DOHH2 (cell line): ENCODE results near the gene RGCC.

Experiments
- H3F3A ChIP-seq: fragments of 200-600 bp; sonication (generic), shearing (Covaris generic); 2 replicates; pipeline ENCODE4 v1.6.0; 2016; ENCODE audit warnings: antibody characterized with exemption, mild to moderate bottlenecking; ENCODE audit not compliant: control insufficient read depth, insufficient read depth
- H3K27ac ChIP-seq: fragments of 200-600 bp; sonication (generic); 2 replicates; pipeline ENCODE4 v1.5.1; 2014; ENCODE audit warnings: low read depth, mild to moderate bottlenecking, low read length, moderate library complexity
- H3K27me3 ChIP-seq: fragments of 200-600 bp; sonication (generic); 2 replicates; pipeline ENCODE4 v1.6.1; 2014; ENCODE audit warnings: mild to moderate bottlenecking, low read length, mixed read lengths; ENCODE audit not compliant: control insufficient read depth
- H3K36me3 ChIP-seq: fragments of 200-600 bp; sonication (generic); 2 replicates; pipeline ENCODE4 v1.6.1; 2014; ENCODE audit warnings: mild to moderate bottlenecking, low read length, moderate library complexity, mixed read lengths; ENCODE audit not compliant: control insufficient read depth
- H3K4me1 ChIP-seq: fragments of 200-600 bp; sonication (generic); 2 replicates; pipeline ENCODE4 v1.6.1; 2014; ENCODE audit warnings: mild to moderate bottlenecking, low read length, mixed read lengths; ENCODE audit not compliant: control insufficient read depth
- H3K4me2 ChIP-seq: fragments of 200-600 bp; sonication (generic); 2 replicates; pipeline ENCODE4 v1.6.0; 2014; ENCODE audit warnings: mild to moderate bottlenecking, low read length, moderate library complexity
- H3K4me3 ChIP-seq: fragments of 200-600 bp; sonication (generic); 2 replicates; pipeline ENCODE4 v1.5.1; 2014; ENCODE audit warnings: mild to moderate bottlenecking, low read length, mixed read lengths
- H3K79me2 ChIP-seq: fragments of 200-600 bp; sonication (generic); 2 replicates; pipeline ENCODE4 v1.6.1; 2014; ENCODE audit warnings: mild to moderate bottlenecking, low read length, mixed read lengths; ENCODE audit not compliant: control insufficient read depth
- H3K9me2 ChIP-seq: fragments of 200-600 bp; sonication (generic); replicated peaks from 2 replicates; pipeline ENCODE4 v1.6.1; 2014; ENCODE audit warnings: mild to moderate bottlenecking, low read length, mixed read lengths; ENCODE audit not compliant: control insufficient read depth
- H3K9me3 ChIP-seq: fragments of 200-600 bp; sonication (generic); 2 replicates; pipeline ENCODE4 v1.6.1; 2014; ENCODE audit warnings: antibody characterized with exemption, low read length, mixed read lengths; ENCODE audit not compliant: control insufficient read depth, insufficient read depth
- H4K20me1 ChIP-seq: fragments of 200-600 bp; sonication (generic); 2 replicates; pipeline ENCODE4 v1.6.0; 2014; ENCODE audit warnings: low read depth, mild to moderate bottlenecking, antibody characterized with exemption, low read length, moderate library complexity; ENCODE audit not compliant: control insufficient read depth, insufficient read depth
- EZH2phosphoT487 ChIP-seq: fragments of 200-600 bp; sonication (generic); IDR thresholded peaks from 2 replicates; pipeline ENCODE4 v1.6.1; 2017; ENCODE audit warnings: borderline replicate concordance, mild to moderate bottlenecking, antibody characterized with exemption, low read length, moderate library complexity, mixed read lengths
- TF ChIP-seq, protein P1 (sequence below): fragments of 200-600 bp; sonication (generic); IDR thresholded peaks from one replicate; pipeline ENCODE4 v1.5.1; 2014; ENCODE audit warnings: antibody characterized with exemption, mild to moderate bottlenecking, low read depth, low read length; ENCODE audit not compliant: poor library complexity, severe bottlenecking

RGCC gene

DNA sequence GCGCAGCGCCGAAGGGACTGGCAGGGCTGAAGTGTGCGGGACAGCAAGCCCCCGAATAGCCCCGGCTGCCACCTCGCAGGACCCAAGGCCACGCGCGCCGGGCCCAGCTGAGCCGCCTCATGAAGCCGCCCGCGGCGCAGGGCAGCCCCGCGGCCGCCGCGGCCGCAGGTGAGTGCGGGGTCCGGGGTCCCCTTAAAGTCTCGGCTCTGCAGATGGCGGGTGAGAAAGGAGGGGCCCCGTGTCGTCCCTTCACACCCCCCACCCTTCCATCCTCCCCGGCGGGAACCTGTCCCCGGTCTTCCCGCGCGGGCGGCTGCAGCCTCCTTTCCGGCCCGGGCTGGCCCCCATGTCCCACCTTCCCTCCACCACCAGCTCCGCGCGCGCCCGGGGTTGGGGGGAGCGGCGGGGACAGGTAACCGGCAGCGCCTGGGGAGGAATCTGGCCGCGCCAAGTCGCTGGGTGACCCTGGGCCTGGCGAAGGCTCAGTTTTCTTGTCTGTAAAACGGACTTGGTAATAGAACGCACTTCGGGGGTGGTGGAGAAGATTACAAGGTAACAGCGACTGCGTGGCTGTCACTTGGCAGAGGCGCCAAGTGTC lies 338 bp downstream of the RGCC start:
- Histone ChIP-seq H3K27ac (peak overlapping the region; percentile 94), H3K27me3 (peaks cover 18% of the 10 kb centered on the region), H3K4me1 (peaks cover 48% of the 10 kb centered on the region), H4K20me1 (no peaks in the 10 kb centered on the region), H3K4me3 (peak overlapping the region; percentile 87), H3K4me2 (peak overlapping the region; percentile 94), H3K79me2 (peaks cover 44% of the 10 kb centered on the region), H3K36me3 (peaks cover 48% of the 10 kb centered on the region), H3K9me3 (no peaks in the 10 kb centered on the region), H3F3A (peaks cover 34% of the 10 kb centered on the region), H3K9me2 (no peaks in the 10 kb centered on the region)
- no peak for TF ChIP-seq EZH2phosphoT487
- TF ChIP-seq, protein P1, sequence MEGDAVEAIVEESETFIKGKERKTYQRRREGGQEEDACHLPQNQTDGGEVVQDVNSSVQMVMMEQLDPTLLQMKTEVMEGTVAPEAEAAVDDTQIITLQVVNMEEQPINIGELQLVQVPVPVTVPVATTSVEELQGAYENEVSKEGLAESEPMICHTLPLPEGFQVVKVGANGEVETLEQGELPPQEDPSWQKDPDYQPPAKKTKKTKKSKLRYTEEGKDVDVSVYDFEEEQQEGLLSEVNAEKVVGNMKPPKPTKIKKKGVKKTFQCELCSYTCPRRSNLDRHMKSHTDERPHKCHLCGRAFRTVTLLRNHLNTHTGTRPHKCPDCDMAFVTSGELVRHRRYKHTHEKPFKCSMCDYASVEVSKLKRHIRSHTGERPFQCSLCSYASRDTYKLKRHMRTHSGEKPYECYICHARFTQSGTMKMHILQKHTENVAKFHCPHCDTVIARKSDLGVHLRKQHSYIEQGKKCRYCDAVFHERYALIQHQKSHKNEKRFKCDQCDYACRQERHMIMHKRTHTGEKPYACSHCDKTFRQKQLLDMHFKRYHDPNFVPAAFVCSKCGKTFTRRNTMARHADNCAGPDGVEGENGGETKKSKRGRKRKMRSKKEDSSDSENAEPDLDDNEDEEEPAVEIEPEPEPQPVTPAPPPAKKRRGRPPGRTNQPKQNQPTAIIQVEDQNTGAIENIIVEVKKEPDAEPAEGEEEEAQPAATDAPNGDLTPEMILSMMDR, result no peak

DNA sequence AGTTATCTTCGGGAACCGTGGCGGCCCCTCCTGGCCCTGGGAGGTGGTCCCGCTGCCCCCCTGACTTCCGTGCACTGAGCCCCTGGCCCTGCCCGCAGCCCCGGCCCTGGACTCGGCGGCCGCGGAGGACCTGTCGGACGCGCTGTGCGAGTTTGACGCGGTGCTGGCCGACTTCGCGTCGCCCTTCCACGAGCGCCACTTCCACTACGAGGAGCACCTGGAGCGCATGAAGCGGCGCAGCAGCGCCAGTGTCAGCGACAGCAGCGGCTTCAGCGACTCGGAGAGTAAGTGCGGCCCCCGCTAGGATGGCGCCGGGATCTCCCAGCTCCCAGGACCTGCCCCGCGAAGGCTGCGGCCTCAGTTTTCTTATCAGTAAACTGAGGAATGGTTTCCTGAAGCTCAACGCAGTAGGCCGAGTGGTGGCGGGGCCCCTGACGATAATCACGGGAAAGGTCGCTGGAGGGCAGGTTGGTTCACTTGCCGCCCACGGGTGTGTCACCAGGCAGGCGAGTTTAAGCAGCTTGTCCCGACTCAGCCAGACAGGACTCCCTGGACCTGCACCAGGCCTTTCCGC lies 924 bp downstream of the RGCC start:
- peaks cover 54% of the 10 kb centered on the region for H3K36me3 ChIP-seq
- TF ChIP-seq, protein P1, result no peak
- peak overlapping the region; percentile 87 for H3K4me3 ChIP-seq
- H3K79me2 ChIP-seq, result peaks cover 49% of the 10 kb centered on the region
- peak overlapping the region; percentile 94 for H3K4me2 ChIP-seq
- peak overlapping the region; percentile 94 for H3K27ac ChIP-seq
- peaks cover 39% of the 10 kb centered on the region for H3F3A ChIP-seq
- peaks cover 18% of the 10 kb centered on the region for H3K27me3 ChIP-seq
- H3K9me2 ChIP-seq, result no peaks in the 10 kb centered on the region
- H3K9me3 ChIP-seq, result no peaks in the 10 kb centered on the region
- peaks cover 54% of the 10 kb centered on the region for H3K4me1 ChIP-seq
- H4K20me1 ChIP-seq, result no peaks in the 10 kb centered on the region

DNA sequence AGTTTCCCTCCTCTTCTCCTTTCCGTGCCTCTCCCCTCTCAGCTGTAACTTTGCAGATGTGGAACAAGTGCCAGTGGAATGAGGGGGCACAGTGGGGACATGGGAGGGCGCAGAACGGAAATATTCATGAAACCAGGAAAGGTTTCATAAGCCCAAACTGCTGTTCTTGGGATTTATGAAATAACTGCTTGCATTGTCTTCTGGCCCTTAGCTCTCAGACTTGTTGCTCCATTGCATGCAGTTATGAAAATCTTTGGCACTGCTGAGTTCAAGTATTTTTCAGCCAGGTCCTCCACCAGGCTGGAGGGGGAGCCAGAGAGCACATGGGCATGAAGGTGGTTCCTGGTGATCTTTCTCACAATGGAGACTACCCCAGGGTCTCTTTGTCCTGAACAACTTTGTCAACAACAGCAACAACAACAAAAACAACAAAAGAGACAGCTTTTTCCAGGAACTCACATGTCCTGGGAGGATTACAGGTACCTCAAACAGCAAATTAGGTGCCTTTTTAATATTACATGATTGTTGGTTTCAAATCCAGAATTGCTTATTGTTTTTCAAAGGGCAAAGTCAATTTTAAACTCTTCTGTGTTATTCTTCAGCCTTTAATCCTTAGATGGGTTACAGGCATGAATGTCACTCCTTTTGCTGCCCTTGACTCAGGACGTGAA lies 1.5 kb downstream of the RGCC start:
- Histone ChIP-seq H3F3A (peaks cover 42% of the 10 kb centered on the region), H3K79me2 (peaks cover 54% of the 10 kb centered on the region), H3K36me3 (peaks cover 59% of the 10 kb centered on the region), H4K20me1 (no peaks in the 10 kb centered on the region), H3K9me3 (no peaks in the 10 kb centered on the region), H3K27me3 (peaks cover 18% of the 10 kb centered on the region), H3K4me2 (peak overlapping the region; percentile 94), H3K9me2 (no peaks in the 10 kb centered on the region), H3K4me1 (peaks cover 59% of the 10 kb centered on the region), H3K27ac (peak overlapping the region; percentile 94), H3K4me3 (peak overlapping the region; percentile 87)
- TF ChIP-seq EZH2phosphoT487, result no peak
- TF ChIP-seq, protein P1, result peak; percentile 97
